IMR-90 (cell line): Measurements from ENCODE around the gene GAREM2. TPM values are rescaled to one million over a fixed set of nuclear protein-coding genes. Genes with fewer than 3 reads are reported as not detected.

Experiments used
- ATAC-seq: fragments of 200-7000 bp; cut with Tn5 transposase; 2 replicates; pipeline ENCODE4 v1.9.1; 2020; ENCODE audit warnings: low read depth, mild to moderate bottlenecking, moderate library complexity
- BruUV-seq: library from RNA; stranded (reverse); fragments of 400-500 nt; replicated peaks from 2 replicates; lab custom pipeline; 2021; lab: Mats Ljungman, UMichigan
- CTCF ChIA-PET: fragments of 300-600 bp; formaldehyde crosslinking; extraction: SDS; loops from one replicate; lab custom pipeline; 2021; ENCODE audit warnings: antibody characterized with exemption; lab: Yijun Ruan, JAX
- POLR2A ChIA-PET: fragments of 300-600 bp; sonication (Branson Sonifier 250); formaldehyde crosslinking; loops from one replicate; lab custom pipeline; 2022; ENCODE audit warnings: antibody characterized with exemption; ENCODE audit not compliant: unreplicated experiment; lab: Charles Lee
- DNase-seq: peaks from one replicate; pipeline ENCODE4 v3.0.0; 2013
- H2AFZ ChIP-seq: replicated peaks from 2 replicates; pipeline ENCODE3; 2013; ENCODE audit warnings: low read length, mild to moderate bottlenecking; ENCODE audit not compliant: poor library complexity
- H2AK5ac ChIP-seq: 2 replicates; pipeline ENCODE4 v1.6.1; 2013; ENCODE audit warnings: low read depth, low read length, inconsistent platforms
- H2AK9ac ChIP-seq: replicated peaks from 2 replicates; pipeline ENCODE3; 2013; ENCODE audit warnings: mild to moderate bottlenecking, low read depth, low read length, moderate library complexity; ENCODE audit not compliant: poor library complexity
- H2BK120ac ChIP-seq: 2 replicates; pipeline ENCODE4 v1.6.1; 2013; ENCODE audit warnings: low read depth, low read length, inconsistent platforms
- H2BK15ac ChIP-seq: 3 replicates; pipeline ENCODE4 v1.6.1; 2013; ENCODE audit warnings: low read depth, low read length, inconsistent platforms
- H2BK20ac ChIP-seq: 2 replicates; pipeline ENCODE4 v1.6.1; 2013; ENCODE audit warnings: low read depth, mild to moderate bottlenecking, inconsistent platforms, low read length, moderate library complexity
- H2BK5ac ChIP-seq: 2 replicates; pipeline ENCODE4 v1.6.1; 2013; ENCODE audit warnings: mild to moderate bottlenecking, low read depth, low read length, inconsistent platforms; ENCODE audit not compliant: poor library complexity, severe bottlenecking
- H3K14ac ChIP-seq: replicated peaks from 2 replicates; pipeline ENCODE4 v1.6.1; 2013; ENCODE audit warnings: low read depth, low read length, inconsistent platforms
- H3K18ac ChIP-seq: 2 replicates; pipeline ENCODE4 v1.6.1; 2013; ENCODE audit warnings: low read depth, low read length, control low read depth
- H3K23ac ChIP-seq: 2 replicates; pipeline ENCODE4 v1.6.1; 2013; ENCODE audit warnings: low read depth, low read length, inconsistent platforms
- H3K27ac ChIP-seq: 2 replicates; pipeline ENCODE4 v1.5.1; 2013; ENCODE audit warnings: mild to moderate bottlenecking, control low read depth, low read length; ENCODE audit not compliant: insufficient read depth
- H3K27me3 ChIP-seq: 2 replicates; pipeline ENCODE4 v1.6.1; 2013; ENCODE audit warnings: low read length; ENCODE audit not compliant: control insufficient read depth, insufficient read depth
- H3K36me3 ChIP-seq: 2 replicates; pipeline ENCODE4 v1.6.1; 2013; ENCODE audit warnings: low read length, mixed read lengths; ENCODE audit not compliant: control insufficient read depth, insufficient read depth
- H3K4ac ChIP-seq: 2 replicates; pipeline ENCODE4 v1.6.1; 2013; ENCODE audit warnings: low read depth, low read length, inconsistent platforms
- H3K4me1 ChIP-seq: 2 replicates; pipeline ENCODE4 v1.6.1; 2013; ENCODE audit warnings: low read length, mixed read lengths; ENCODE audit not compliant: control insufficient read depth, insufficient read depth
- H3K4me2 ChIP-seq: 2 replicates; pipeline ENCODE4 v1.6.1; 2013; ENCODE audit warnings: low read depth, mild to moderate bottlenecking, control low read depth, low read length, moderate library complexity
- H3K4me3 ChIP-seq: 2 replicates; pipeline ENCODE4 v1.5.1; 2013; ENCODE audit warnings: low read depth, mild to moderate bottlenecking, control low read depth, low read length, moderate library complexity; ENCODE audit not compliant: insufficient read depth
- H3K56ac ChIP-seq: 2 replicates; pipeline ENCODE4 v1.6.1; 2013; ENCODE audit warnings: low read length, inconsistent platforms; ENCODE audit not compliant: insufficient read depth; ENCODE audit errors: extremely low read depth
- H3K79me1 ChIP-seq, 2 experiments: 2 replicates each; pipeline ENCODE4 v1.6.1; 2013; ENCODE audit warnings: low read length in 2 of 2, inconsistent platforms in 1 of 2, low read depth in 1 of 2
- H3K9ac ChIP-seq: 2 replicates; pipeline ENCODE4 v1.6.1; 2013; ENCODE audit warnings: low read depth, low read length, control low read depth
- H3K9me1 ChIP-seq: 2 replicates; pipeline ENCODE4 v1.6.1; 2013; ENCODE audit warnings: low read length, inconsistent platforms; ENCODE audit not compliant: insufficient read depth
- H3K9me3 ChIP-seq: 2 replicates; pipeline ENCODE4 v1.6.1; 2013; ENCODE audit warnings: low read length; ENCODE audit not compliant: control insufficient read depth, insufficient read depth
- H4K20me1 ChIP-seq: 2 replicates; pipeline ENCODE4 v1.6.1; 2013; ENCODE audit warnings: low read length, inconsistent platforms; ENCODE audit not compliant: insufficient read depth
- H4K5ac ChIP-seq: 2 replicates; pipeline ENCODE4 v1.6.1; 2013; ENCODE audit warnings: mild to moderate bottlenecking, low read depth, low read length, control low read depth
- H4K8ac ChIP-seq, 2 experiments: 2 replicates each; pipeline ENCODE4 v1.6.1; 2013; ENCODE audit warnings: low read depth in 2 of 2, low read length in 2 of 2, control low read depth in 1 of 2, inconsistent platforms in 1 of 2
- H4K91ac ChIP-seq: 2 replicates; pipeline ENCODE4 v1.6.1; 2013; ENCODE audit warnings: low read depth, low read length, inconsistent platforms; ENCODE audit not compliant: insufficient read depth
- BHLHE40 ChIP-seq: fragments of 150-350 bp; IDR thresholded peaks from 2 replicates; pipeline ENCODE4 v1.6.1; 2016; ENCODE audit warnings: mild to moderate bottlenecking, low read depth, low read length
- CEBPB ChIP-seq: IDR thresholded peaks from 2 replicates; pipeline ENCODE4 v1.6.1; 2012; ENCODE audit warnings: low read depth, low read length, improper control_type of control experiment
- CHD1 ChIP-seq: IDR thresholded peaks from 2 replicates; pipeline ENCODE4 v1.6.1; 2012; ENCODE audit warnings: low read depth, low read length, improper control_type of control experiment
- FOS ChIP-seq: fragments of 150-350 bp; IDR thresholded peaks from 2 replicates; pipeline ENCODE4 v1.6.1; 2016; ENCODE audit warnings: low read depth, low read length
- MAFK ChIP-seq: IDR thresholded peaks from 2 replicates; pipeline ENCODE4 v1.6.1; 2012; ENCODE audit warnings: low read depth, low read length, improper control_type of control experiment
- MAZ ChIP-seq: IDR thresholded peaks from 2 replicates; pipeline ENCODE4 v1.6.1; 2012; ENCODE audit warnings: low read depth, mild to moderate bottlenecking, low read length, improper control_type of control experiment, moderate library complexity, borderline replicate concordance
- MXI1 ChIP-seq: IDR thresholded peaks from 2 replicates; pipeline ENCODE4 v1.6.1; 2012; ENCODE audit warnings: low read depth, mild to moderate bottlenecking, low read length, moderate library complexity, borderline replicate concordance
- NFE2L2 ChIP-seq: fragments of 150-350 bp; IDR thresholded peaks from 2 replicates; pipeline ENCODE4 v1.6.1; 2016; ENCODE audit warnings: low read depth, mild to moderate bottlenecking, low read length
- POLR2A ChIP-seq: IDR thresholded peaks from 2 replicates; pipeline ENCODE4 v1.6.1; 2012; ENCODE audit warnings: mild to moderate bottlenecking, low read depth, low read length
- RAD21 ChIP-seq: IDR thresholded peaks from 2 replicates; pipeline ENCODE4 v1.6.1; 2012; ENCODE audit warnings: low read length, improper control_type of control experiment
- RCOR1 ChIP-seq: IDR thresholded peaks from 2 replicates; pipeline ENCODE4 v1.6.1; 2012; ENCODE audit warnings: mild to moderate bottlenecking, low read length, improper control_type of control experiment; ENCODE audit not compliant: insufficient replicate concordance
- RFX5 ChIP-seq: IDR thresholded peaks from 2 replicates; pipeline ENCODE4 v1.8.0; 2012; ENCODE audit warnings: low read depth, mild to moderate bottlenecking, low read length, moderate library complexity
- SMC3 ChIP-seq: fragments of 150-350 bp; IDR thresholded peaks from 2 replicates; pipeline ENCODE4 v1.6.1; 2016; ENCODE audit warnings: low read depth, mild to moderate bottlenecking, antibody characterized with exemption, low read length, moderate library complexity
- USF2 ChIP-seq: fragments of 150-350 bp; IDR thresholded peaks from 2 replicates; pipeline ENCODE4 v1.6.1; 2017; ENCODE audit warnings: mild to moderate bottlenecking, antibody characterized with exemption, low read length, low read depth
- WGBS, 2 experiments: methylation state at CpG; one replicate each; pipeline versions ENCODE4 v1.1.5 to v1.1.7; 2013; ENCODE audit warnings: missing lambda C conversion rate in 2 of 2; ENCODE audit not compliant: insufficient read length in 1 of 2; ENCODE audit errors: extremely low coverage in 2 of 2; 5-methylcytosine and 5-hydroxymethylcytosine counted together
- dilution Hi-C: fragments of 300-500 bp; cut with HindIII; formaldehyde crosslinking; loops from one replicate; pipeline ENCODE4 v1.14.3; 2018; ENCODE audit warnings: low sequenced_read_pairs; ENCODE audit not compliant: unreplicated experiment
- in situ Hi-C: fragments of 300-500 bp; cut with MboI; formaldehyde crosslinking; loops from 3 replicates; pipeline ENCODE4 v1.14.3; 2019; ENCODE audit warnings: low sequenced_read_pairs, inconsistent platforms, mixed read lengths
- intact Hi-C: fragments of 100-400 bp; cut with micrococcal nuclease; formaldehyde crosslinking; loops from 2 replicates; pipeline ENCODE4 v1.10.0; 2022
- polyA plus RNA-seq, 3 experiments: library from polyadenylated mRNA; depleted of rRNA; stranded (reverse); fragments of >200 nt; gene quantifications; 2 replicates each; pipeline ENCODE4 v1.2.3, GENCODE V29; 2012; ENCODE audit warnings: low replicate concordance in 1 of 3
- total RNA-seq: library from RNA; depleted of rRNA; stranded (reverse); fragments of >200 nt; gene quantifications from 2 replicates; pipeline ENCODE4 v1.2.3, GENCODE V29; 2012
- TF ChIP-seq, protein P1 (sequence below): conservative IDR thresholded peaks from 2 replicates; pipeline ENCODE4 v1.5.1; 2012; ENCODE audit warnings: mild to moderate bottlenecking, low read depth, low read length, improper control_type of control experiment
- TF ChIP-seq, protein P2 (sequence below): fragments of 150-350 bp; IDR thresholded peaks from 2 replicates; pipeline ENCODE4 v1.6.1; 2016; ENCODE audit warnings: low read depth, mild to moderate bottlenecking, low read length, moderate library complexity, borderline replicate concordance

The GAREM2 gene
- total and polyA plus RNA-seq, 2 of the 4 experiments (the other 2 are of a cell fraction), result 0.36 to 1.8 TPM

GRCh38 chr2:26161926-26162325 is 11.0 kb upstream of the GAREM2 start:
- Histone ChIP-seq H3K18ac (no peak overlapping the region), H4K5ac (no peak overlapping the region), H3K9me1 (no peaks in the 10 kb centered on the region), H2BK120ac (no peak overlapping the region), H3K14ac (no peak overlapping the region), H3K27ac (no peak overlapping the region), H4K8ac (no peak overlapping the region), H3K4ac (no peak overlapping the region), H4K91ac (no peak overlapping the region), H3K4me1 (no peaks in the 10 kb centered on the region), H4K20me1 (no peaks in the 10 kb centered on the region), H3K4me2 (no peak overlapping the region), H2AFZ (no peak overlapping the region), H2AK5ac (no peak overlapping the region), H3K27me3 (peaks cover 9% of the 10 kb centered on the region), H3K79me1 (no peaks in the 10 kb centered on the region), H3K4me3 (no peak overlapping the region), H3K23ac (no peak overlapping the region), H3K9me3 (no peaks in the 10 kb centered on the region), H2BK5ac (no peak overlapping the region), H3K36me3 (no peaks in the 10 kb centered on the region), H2BK15ac (no peak overlapping the region), H2BK20ac (no peak overlapping the region), H3K9ac (no peak overlapping the region), H3K56ac (no peak overlapping the region), H2AK9ac (no peak overlapping the region)
- ATAC-seq (no peak), DNase-seq (no peak)
- no TSS peak for BruUV-seq
- ChIA-PET POLR2A (no interaction called here), CTCF (no interaction called here)
- in situ Hi-C loops (no loop called here), intact Hi-C loops (no loop called here), dilution Hi-C loops (no loop called here)
- 95% methylated on average over 4 of the region's 7 CpGs; no CpG with 5 or more reads in 1 of the 2 experiments for WGBS, 2 experiments
- TF ChIP-seq POLR2A (no peak), NFE2L2 (no peak), RAD21 (no peak), MAZ (no peak), RFX5 (no peak), SMC3 (no peak), BHLHE40 (no peak), RCOR1 (no peak), CHD1 (no peak), MAFK (no peak), USF2 (no peak), FOS (no peak), CEBPB (no peak), MXI1 (no peak)
- TF ChIP-seq, protein P1, sequence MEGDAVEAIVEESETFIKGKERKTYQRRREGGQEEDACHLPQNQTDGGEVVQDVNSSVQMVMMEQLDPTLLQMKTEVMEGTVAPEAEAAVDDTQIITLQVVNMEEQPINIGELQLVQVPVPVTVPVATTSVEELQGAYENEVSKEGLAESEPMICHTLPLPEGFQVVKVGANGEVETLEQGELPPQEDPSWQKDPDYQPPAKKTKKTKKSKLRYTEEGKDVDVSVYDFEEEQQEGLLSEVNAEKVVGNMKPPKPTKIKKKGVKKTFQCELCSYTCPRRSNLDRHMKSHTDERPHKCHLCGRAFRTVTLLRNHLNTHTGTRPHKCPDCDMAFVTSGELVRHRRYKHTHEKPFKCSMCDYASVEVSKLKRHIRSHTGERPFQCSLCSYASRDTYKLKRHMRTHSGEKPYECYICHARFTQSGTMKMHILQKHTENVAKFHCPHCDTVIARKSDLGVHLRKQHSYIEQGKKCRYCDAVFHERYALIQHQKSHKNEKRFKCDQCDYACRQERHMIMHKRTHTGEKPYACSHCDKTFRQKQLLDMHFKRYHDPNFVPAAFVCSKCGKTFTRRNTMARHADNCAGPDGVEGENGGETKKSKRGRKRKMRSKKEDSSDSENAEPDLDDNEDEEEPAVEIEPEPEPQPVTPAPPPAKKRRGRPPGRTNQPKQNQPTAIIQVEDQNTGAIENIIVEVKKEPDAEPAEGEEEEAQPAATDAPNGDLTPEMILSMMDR, result no peak
- TF ChIP-seq, protein P2, sequence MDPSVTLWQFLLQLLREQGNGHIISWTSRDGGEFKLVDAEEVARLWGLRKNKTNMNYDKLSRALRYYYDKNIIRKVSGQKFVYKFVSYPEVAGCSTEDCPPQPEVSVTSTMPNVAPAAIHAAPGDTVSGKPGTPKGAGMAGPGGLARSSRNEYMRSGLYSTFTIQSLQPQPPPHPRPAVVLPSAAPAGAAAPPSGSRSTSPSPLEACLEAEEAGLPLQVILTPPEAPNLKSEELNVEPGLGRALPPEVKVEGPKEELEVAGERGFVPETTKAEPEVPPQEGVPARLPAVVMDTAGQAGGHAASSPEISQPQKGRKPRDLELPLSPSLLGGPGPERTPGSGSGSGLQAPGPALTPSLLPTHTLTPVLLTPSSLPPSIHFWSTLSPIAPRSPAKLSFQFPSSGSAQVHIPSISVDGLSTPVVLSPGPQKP, result no peak
